ENCODE measurements around the gene RHBDD2. TPM values are rescaled to one million over a fixed set of nuclear protein-coding genes. Genes with fewer than 3 reads are reported as not detected.

The RHBDD2 gene
- total and polyA plus RNA-seq, 2 donors (not counting 1 experiment from before 2014, with no cell fraction given), result 31.6 to 44.3 TPM

GRCh38 chr7:75888464-75889222, 9.8 kb downstream of the RHBDD2 start:
- Histone ChIP-seq H3K36me3 (replicated peaks in 1 of 2; ENCODE audit: control extremely low read depth in 1 of 2, control insufficient read depth in 1 of 2, extremely low read depth in 1 of 2, insufficient read depth in 2 of 2, low read length in 1 of 2) (peaks cover 0 to 42% of the 10 kb centered on the region in 2 experiments), H3K4me1 (ENCODE audit: control insufficient read depth in 2 of 2, insufficient read depth in 2 of 2, low read length in 2 of 2) (no peaks in the 10 kb centered on the region), H3K27me3 (replicated peaks in 1 of 4; ENCODE audit: control extremely low read depth in 1 of 4, control insufficient read depth in 3 of 4, insufficient read depth in 4 of 4, low read length in 3 of 4) (no peaks in the 10 kb centered on the region), H3K79me2 (ENCODE audit: control insufficient read depth, insufficient read depth, low read length) (no peaks in the 10 kb centered on the region), H3K9me3 (ENCODE audit: control extremely low read depth in 1 of 3, control insufficient read depth in 2 of 3, insufficient read depth in 1 of 3, low read length in 2 of 3) (no peaks in the 10 kb centered on the region), H3K27ac (ENCODE audit: low read length in 2 of 2) (no peak overlapping the region), H4K20me1 (ENCODE audit: control insufficient read depth, insufficient read depth, low read length, poor library complexity, severe bottlenecking) (no peaks in the 10 kb centered on the region), H3K4me3 (ENCODE audit: control extremely low read depth in 1 of 5, extremely low read depth in 1 of 5, insufficient read depth in 1 of 5, low read depth in 2 of 5, low read length in 4 of 5) (no peak overlapping the region), H2AFZ (ENCODE audit: insufficient read depth, low read depth, low read length, poor library complexity, severe bottlenecking) (no peak overlapping the region), H3K9ac (ENCODE audit: low read length) (no peak overlapping the region), H3K4me2 (replicated peaks; ENCODE audit: low read depth, low read length, poor library complexity, severe bottlenecking) (no peak overlapping the region)
- DNase-seq, result no peak
- 85% methylated on average over 15 of the region's 23 CpGs for WGBS (ENCODE audit: insufficient coverage)
- Mint-ChIP-seq H3K4me1 (no peaks in the 10 kb centered on the region), H3K9me3 (ENCODE audit: insufficient read depth) (no peaks in the 10 kb centered on the region), H3K27ac (no peak overlapping the region), H3K27me3 (no peaks in the 10 kb centered on the region), H3K4me3 (no peak overlapping the region)
- ChIA-PET POLR2A (no interaction called here), CTCF (interaction anchor here (1.1 kb wide), 1 partner anchor 23 kb away, joined by 4 read pairs; no protein-coding TSS in a partner anchor)
- no peak for ATAC-seq (ENCODE audit: low read depth)
- no peak for TF ChIP-seq CTCF (IDR thresholded peaks at IDR 0.05)
- no peak for TF ChIP-seq EZH2 (IDR thresholded peaks at IDR 0.05; ENCODE audit: borderline replicate concordance, insufficient read depth, low read depth, low read length, poor library complexity, severe bottlenecking)
- intact Hi-C loops (cut with micrococcal nuclease), result no loop called here

- POLR2A ChIA-PET, result no interaction called here
- Mint-ChIP-seq H3K4me3 (no peak overlapping the region), H3K27ac (no peak overlapping the region), H3K9me3 (ENCODE audit: insufficient read depth) (no peaks in the 10 kb centered on the region), H3K27me3 (no peaks in the 10 kb centered on the region), H3K4me1 (no peaks in the 10 kb centered on the region)
- H3K27me3 ChIP-seq (replicated peaks in 1 of 4; ENCODE audit: control extremely low read depth in 1 of 4, control insufficient read depth in 3 of 4, insufficient read depth in 4 of 4, low read length in 3 of 4), result no peaks in the 10 kb centered on the region
- no peaks in the 10 kb centered on the region for H3K4me1 ChIP-seq (ENCODE audit: control insufficient read depth in 2 of 2, insufficient read depth in 2 of 2, low read length in 2 of 2)
- H4K20me1 ChIP-seq (ENCODE audit: control insufficient read depth, insufficient read depth, low read length, poor library complexity, severe bottlenecking), result no peaks in the 10 kb centered on the region
- no peak overlapping the region for H3K27ac ChIP-seq (ENCODE audit: low read length in 2 of 2)
- 100% methylated on average over 10 of the region's 11 CpGs for WGBS (ENCODE audit: insufficient coverage)
- H3K4me2 ChIP-seq (replicated peaks; ENCODE audit: low read depth, low read length, poor library complexity, severe bottlenecking), result no peak overlapping the region
- DNase-seq (no peak), ATAC-seq (ENCODE audit: low read depth) (no peak)
- H3K9ac ChIP-seq (ENCODE audit: low read length), result no peak overlapping the region
- H3K36me3 ChIP-seq (replicated peaks in 1 of 2; ENCODE audit: control extremely low read depth in 1 of 2, control insufficient read depth in 1 of 2, extremely low read depth in 1 of 2, insufficient read depth in 2 of 2, low read length in 1 of 2), result peaks cover 0 to 36% of the 10 kb centered on the region in 2 experiments
- CTCF ChIA-PET, result no interaction called here
- H2AFZ ChIP-seq (ENCODE audit: insufficient read depth, low read depth, low read length, poor library complexity, severe bottlenecking), result no peak overlapping the region
- intact Hi-C loops (cut with micrococcal nuclease), result no loop called here
- no peaks in the 10 kb centered on the region for H3K79me2 ChIP-seq (ENCODE audit: control insufficient read depth, insufficient read depth, low read length)
- H3K4me3 ChIP-seq (ENCODE audit: control extremely low read depth in 1 of 5, extremely low read depth in 1 of 5, insufficient read depth in 1 of 5, low read depth in 2 of 5, low read length in 4 of 5), result no peak overlapping the region
- H3K9me3 ChIP-seq (ENCODE audit: control extremely low read depth in 1 of 3, control insufficient read depth in 2 of 3, insufficient read depth in 1 of 3, low read length in 2 of 3), result no peaks in the 10 kb centered on the region
- TF ChIP-seq CTCF (IDR thresholded peaks at IDR 0.05) (no peak), EZH2 (IDR thresholded peaks at IDR 0.05; ENCODE audit: borderline replicate concordance, insufficient read depth, low read depth, low read length, poor library complexity, severe bottlenecking) (no peak)
Observed at GRCh38 chr7:75889223-75889825, 10.5 kb downstream of the RHBDD2 start.
